ENCODE results near the gene UFD1. TPM values are rescaled to one million over a fixed set of nuclear protein-coding genes. Genes with fewer than 3 reads are reported as not detected.

The UFD1 gene
- total RNA-seq, 1 experiment from 2014 or later = 74.4 TPM

DNA sequence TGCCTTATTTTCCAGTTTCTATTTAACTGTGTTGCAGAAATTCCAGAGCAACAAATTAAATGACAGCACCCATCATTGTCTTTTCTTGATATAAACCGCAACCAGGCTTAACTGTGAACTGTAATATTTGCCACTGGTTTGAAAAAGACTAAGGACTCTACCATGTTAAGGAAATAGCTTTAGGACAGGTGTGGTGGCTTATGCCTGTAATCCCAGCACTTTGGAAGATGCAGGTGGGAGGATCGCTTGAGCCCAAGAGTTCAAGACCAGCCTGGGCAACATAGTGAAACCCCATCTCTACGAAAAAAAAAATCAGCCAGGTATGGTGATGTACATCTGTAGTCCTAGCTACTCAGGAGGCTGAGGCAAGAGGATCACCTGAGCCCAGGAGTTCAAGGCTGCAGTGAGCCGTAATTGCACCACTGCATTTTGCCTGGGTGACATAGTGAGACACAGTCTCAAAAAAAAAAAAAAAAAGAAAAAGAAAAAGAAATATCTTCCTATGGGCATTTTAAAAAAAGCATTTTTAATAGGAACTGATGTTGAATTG is 76.3 kb downstream of the UFD1 start:
- Histone ChIP-seq H3K79me2 (ENCODE audit: insufficient read depth, low read length) (no peaks in the 10 kb centered on the region), H2BK5ac (ENCODE audit: insufficient read length, low read length) (no peak overlapping the region), H3K27me3 (ENCODE audit: insufficient read depth, low read length) (no peaks in the 10 kb centered on the region), H3K79me1 (ENCODE audit: insufficient read depth, low read depth, low read length, poor library complexity, severe bottlenecking) (no peaks in the 10 kb centered on the region), H3K4ac (ENCODE audit: low read depth, low read length) (no peak overlapping the region), H2AFZ (ENCODE audit: low read length) (no peak overlapping the region), H3K56ac (ENCODE audit: insufficient read length, low read depth, low read length) (no peak overlapping the region), H4K91ac (ENCODE audit: insufficient read length, low read depth, low read length) (no peak overlapping the region), H2BK20ac (ENCODE audit: low read depth, low read length, poor library complexity, severe bottlenecking) (no peak overlapping the region), H2AK5ac (ENCODE audit: insufficient read length, low read length) (no peak overlapping the region), H2BK120ac (ENCODE audit: low read depth, low read length, poor library complexity, severe bottlenecking) (no peak overlapping the region), H3T11ph (ENCODE audit: low read length) (no peak overlapping the region), H3K23me2 (ENCODE audit: insufficient read length, low read depth, low read length, poor library complexity, severe bottlenecking) (no peaks in the 10 kb centered on the region), H3K14ac (ENCODE audit: insufficient read depth, low read length) (no peak overlapping the region), H3K9me3 (ENCODE audit: control insufficient read depth, low read depth, low read length) (no peaks in the 10 kb centered on the region), H4K20me1 (ENCODE audit: control insufficient read depth, insufficient read depth, insufficient read length) (no peaks in the 10 kb centered on the region), H3K9ac (ENCODE audit: extremely low read depth, insufficient read length, low read length) (no peak overlapping the region), H4K5ac (ENCODE audit: insufficient read length, low read depth, low read length) (no peak overlapping the region), H3K4me1 (ENCODE audit: insufficient read depth, low read length) (no peaks in the 10 kb centered on the region), H2BK12ac (ENCODE audit: insufficient read length, low read depth, low read length) (no peak overlapping the region), H3K4me2 (ENCODE audit: insufficient read depth, insufficient read length, low read length) (no peak overlapping the region), H2BK15ac (ENCODE audit: low read depth, low read length) (no peak overlapping the region), H3K23ac (ENCODE audit: insufficient read length, low read depth, low read length) (no peak overlapping the region), H3K18ac (ENCODE audit: insufficient read length, low read depth, low read length) (no peak overlapping the region), H4K8ac (replicated peaks; ENCODE audit: insufficient read length, low read depth, low read length) (no peak overlapping the region), H3K27ac (ENCODE audit: insufficient read length, low read depth, low read length) (no peak overlapping the region)
- H3K4me3 Mint-ChIP-seq = no peak overlapping the region
- no peaks in the 10 kb centered on the region for H3K9me3 Mint-ChIP-seq
- no peaks in the 10 kb centered on the region; the same call in 1 of the 2 replicates for H3K27me3 Mint-ChIP-seq (ENCODE audit: low read depth)
- peaks cover 25 to 70% (median 44%) of the 10 kb centered on the region in 3 experiments; a peak in 6 of 7 replicates for H3K36me3 Mint-ChIP-seq (ENCODE audit: insufficient read depth in 1 of 3, low read depth in 3 of 3)
- no peak for DNase-seq
- H3K4me1 Mint-ChIP-seq = no peaks in the 10 kb centered on the region
- TF ChIP-seq, protein P1, sequence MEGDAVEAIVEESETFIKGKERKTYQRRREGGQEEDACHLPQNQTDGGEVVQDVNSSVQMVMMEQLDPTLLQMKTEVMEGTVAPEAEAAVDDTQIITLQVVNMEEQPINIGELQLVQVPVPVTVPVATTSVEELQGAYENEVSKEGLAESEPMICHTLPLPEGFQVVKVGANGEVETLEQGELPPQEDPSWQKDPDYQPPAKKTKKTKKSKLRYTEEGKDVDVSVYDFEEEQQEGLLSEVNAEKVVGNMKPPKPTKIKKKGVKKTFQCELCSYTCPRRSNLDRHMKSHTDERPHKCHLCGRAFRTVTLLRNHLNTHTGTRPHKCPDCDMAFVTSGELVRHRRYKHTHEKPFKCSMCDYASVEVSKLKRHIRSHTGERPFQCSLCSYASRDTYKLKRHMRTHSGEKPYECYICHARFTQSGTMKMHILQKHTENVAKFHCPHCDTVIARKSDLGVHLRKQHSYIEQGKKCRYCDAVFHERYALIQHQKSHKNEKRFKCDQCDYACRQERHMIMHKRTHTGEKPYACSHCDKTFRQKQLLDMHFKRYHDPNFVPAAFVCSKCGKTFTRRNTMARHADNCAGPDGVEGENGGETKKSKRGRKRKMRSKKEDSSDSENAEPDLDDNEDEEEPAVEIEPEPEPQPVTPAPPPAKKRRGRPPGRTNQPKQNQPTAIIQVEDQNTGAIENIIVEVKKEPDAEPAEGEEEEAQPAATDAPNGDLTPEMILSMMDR (conservative IDR thresholded peaks at IDR 0.05) = no peak
- H3K27ac Mint-ChIP-seq = no peak overlapping the region; a peak in 1 of 7 replicates
- WGBS (ENCODE audit: extremely low coverage, insufficient read length, low lambda C conversion rate) = no CpG with 5 or more reads among the region's 4 CpGs

Data from H9 (cell line).